ENCODE results near the gene KIF24. TPM values are rescaled to one million over a fixed set of nuclear protein-coding genes. Genes with fewer than 3 reads are reported as not detected.

The KIF24 gene
- total and polyA plus RNA-seq, 2 donors (not counting 1 experiment from before 2014, with no cell fraction given), result 0.07 to 0.79 TPM

- ATAC-seq (ENCODE audit: low read depth) (no peak), DNase-seq (no peak)
- Histone ChIP-seq H3K4me3 (ENCODE audit: control extremely low read depth in 1 of 5, extremely low read depth in 1 of 5, insufficient read depth in 1 of 5, low read depth in 2 of 5, low read length in 4 of 5) (no peak overlapping the region), H3K9ac (ENCODE audit: low read length) (no peak overlapping the region), H3K27me3 (replicated peaks in 1 of 4; ENCODE audit: control extremely low read depth in 1 of 4, control insufficient read depth in 3 of 4, insufficient read depth in 4 of 4, low read length in 3 of 4) (no peaks in the 10 kb centered on the region), H3K79me2 (ENCODE audit: control insufficient read depth, insufficient read depth, low read length) (no peaks in the 10 kb centered on the region), H3K4me1 (ENCODE audit: control insufficient read depth in 2 of 2, insufficient read depth in 2 of 2, low read length in 2 of 2) (no peaks in the 10 kb centered on the region), H3K27ac (ENCODE audit: low read length in 2 of 2) (no peak overlapping the region), H3K9me3 (ENCODE audit: control extremely low read depth in 1 of 3, control insufficient read depth in 2 of 3, insufficient read depth in 1 of 3, low read length in 2 of 3) (peaks cover 0 to 29% (median 0%) of the 10 kb centered on the region in 3 donors), H2AFZ (ENCODE audit: insufficient read depth, low read depth, low read length, poor library complexity, severe bottlenecking) (no peak overlapping the region), H3K4me2 (replicated peaks; ENCODE audit: low read depth, low read length, poor library complexity, severe bottlenecking) (no peak overlapping the region), H4K20me1 (ENCODE audit: control insufficient read depth, insufficient read depth, low read length, poor library complexity, severe bottlenecking) (no peaks in the 10 kb centered on the region), H3K36me3 (replicated peaks in 1 of 2; ENCODE audit: control extremely low read depth in 1 of 2, control insufficient read depth in 1 of 2, extremely low read depth in 1 of 2, insufficient read depth in 2 of 2, low read length in 1 of 2) (no peaks in the 10 kb centered on the region)
- H3K4me1 Mint-ChIP-seq, result peaks cover 4% of the 10 kb centered on the region
- no peaks in the 10 kb centered on the region for H3K27me3 Mint-ChIP-seq
- POLR2A ChIA-PET, result no interaction called here
- intact Hi-C loops (cut with micrococcal nuclease), result loop anchor here (10.0 kb wide), 2 partner anchors 446 to 896 kb away; partner anchors contain the start of gene NOL6
- WGBS (ENCODE audit: insufficient coverage), result 94% methylated on average over 21 of the region's 23 CpGs
- no peak overlapping the region for H3K27ac Mint-ChIP-seq
- TF ChIP-seq EZH2 (IDR thresholded peaks at IDR 0.05; ENCODE audit: borderline replicate concordance, insufficient read depth, low read depth, low read length, poor library complexity, severe bottlenecking) (no peak), CTCF (IDR thresholded peaks at IDR 0.05) (no peak)
- no peaks in the 10 kb centered on the region for H3K9me3 Mint-ChIP-seq (ENCODE audit: insufficient read depth)
- CTCF ChIA-PET, result no interaction called here
- peak overlapping the region; percentile 53 for H3K4me3 Mint-ChIP-seq
Observed at GRCh38 chr9:34370335-34370969, 41.4 kb upstream of the KIF24 start.

- POLR2A ChIA-PET, result no interaction called here
- 100% methylated on average over 1 of the region's 4 CpGs for WGBS (ENCODE audit: insufficient coverage)
- CTCF ChIA-PET, result interaction anchor here (0.8 kb wide), 1 partner anchor 38 kb away, joined by 3 read pairs; no protein-coding TSS in a partner anchor
Observed at GRCh38 chr9:34369636-34370035, 40.6 kb upstream of the KIF24 start.

More at GRCh38 chr9:34369636-34370035, 40.6 kb upstream of the KIF24 start:
- Histone ChIP-seq H3K27me3 (replicated peaks in 1 of 4; ENCODE audit: control extremely low read depth in 1 of 4, control insufficient read depth in 3 of 4, insufficient read depth in 4 of 4, low read length in 3 of 4) (no peaks in the 10 kb centered on the region), H3K9ac (ENCODE audit: low read length) (no peak overlapping the region), H3K4me1 (ENCODE audit: control insufficient read depth in 2 of 2, insufficient read depth in 2 of 2, low read length in 2 of 2) (no peaks in the 10 kb centered on the region), H4K20me1 (ENCODE audit: control insufficient read depth, insufficient read depth, low read length, poor library complexity, severe bottlenecking) (no peaks in the 10 kb centered on the region), H3K36me3 (replicated peaks in 1 of 2; ENCODE audit: control extremely low read depth in 1 of 2, control insufficient read depth in 1 of 2, extremely low read depth in 1 of 2, insufficient read depth in 2 of 2, low read length in 1 of 2) (no peaks in the 10 kb centered on the region), H2AFZ (ENCODE audit: insufficient read depth, low read depth, low read length, poor library complexity, severe bottlenecking) (no peak overlapping the region), H3K4me2 (replicated peaks; ENCODE audit: low read depth, low read length, poor library complexity, severe bottlenecking) (no peak overlapping the region), H3K79me2 (ENCODE audit: control insufficient read depth, insufficient read depth, low read length) (no peaks in the 10 kb centered on the region), H3K4me3 (ENCODE audit: control extremely low read depth in 1 of 5, extremely low read depth in 1 of 5, insufficient read depth in 1 of 5, low read depth in 2 of 5, low read length in 4 of 5) (no peak overlapping the region), H3K27ac (ENCODE audit: low read length in 2 of 2) (no peak overlapping the region), H3K9me3 (ENCODE audit: control extremely low read depth in 1 of 3, control insufficient read depth in 2 of 3, insufficient read depth in 1 of 3, low read length in 2 of 3) (peaks cover 0 to 29% (median 0%) of the 10 kb centered on the region in 3 donors)
- Mint-ChIP-seq H3K4me1 (peaks cover 2% of the 10 kb centered on the region), H3K9me3 (ENCODE audit: insufficient read depth) (no peaks in the 10 kb centered on the region), H3K4me3 (no peak overlapping the region), H3K27me3 (no peaks in the 10 kb centered on the region), H3K27ac (no peak overlapping the region)
- DNase-seq (no peak), ATAC-seq (ENCODE audit: low read depth) (no peak)
- intact Hi-C loops (cut with micrococcal nuclease), result loop anchor here (10.0 kb wide), 2 partner anchors 445 to 895 kb away; partner anchors contain the start of gene NOL6
- no peak for TF ChIP-seq EZH2 (IDR thresholded peaks at IDR 0.05; ENCODE audit: borderline replicate concordance, insufficient read depth, low read depth, low read length, poor library complexity, severe bottlenecking)
- TF ChIP-seq CTCF (IDR thresholded peaks at IDR 0.05), result no peak
